SK-N-MC (cell line): ENCODE results near the gene TICRR.

ENCODE experiments used
- EZH2 ChIP-seq: fragments of 200-600 bp; sonication (generic); IDR thresholded peaks from one replicate; pipeline ENCODE4 v1.6.1; 2017; ENCODE audit warnings: antibody characterized with exemption
- FOXP2 ChIP-seq: optimal IDR thresholded peaks from 2 replicates; pipeline ENCODE3; 2011; ENCODE audit warnings: mild to moderate bottlenecking, moderate library complexity; ENCODE audit not compliant: insufficient read depth; ENCODE audit errors: extremely low read length, control extremely low read depth
- POLR2AphosphoS5 ChIP-seq: IDR thresholded peaks from 2 replicates; pipeline ENCODE4 v1.6.1; 2012; ENCODE audit warnings: mild to moderate bottlenecking, low read depth, low read length, borderline replicate concordance

- TF ChIP-seq EZH2 (no peak), POLR2AphosphoS5 (no peak), FOXP2 (no peak)
Observed at GRCh38 chr15:89611317-89611716, 36.0 kb downstream of the TICRR start.
